Endothelial cell (in vitro differentiated cells): ENCODE results near the gene TMEM171. TPM values are rescaled to one million over a fixed set of nuclear protein-coding genes. Genes with fewer than 3 reads are reported as not detected.

ENCODE experiments used
- DNase-seq: peaks from one replicate; pipeline ENCODE4 v3.0.0; 2021; ENCODE audit warnings: low spot score
- H3K27ac Mint-ChIP-seq: one replicate; pipeline ENCODE4 v1.8.0; 2021; ENCODE audit warnings: mixed read lengths, inconsistent platforms; ENCODE audit not compliant: unreplicated experiment
- H3K27me3 Mint-ChIP-seq: one replicate; pipeline ENCODE4 v1.8.0; 2021; ENCODE audit warnings: mild to moderate bottlenecking, moderate library complexity, mixed read lengths, inconsistent platforms; ENCODE audit not compliant: unreplicated experiment
- H3K36me3 Mint-ChIP-seq: one replicate; pipeline ENCODE4 v1.8.0; 2021; ENCODE audit warnings: mild to moderate bottlenecking, low read depth, mixed read lengths, inconsistent platforms; ENCODE audit not compliant: unreplicated experiment
- H3K4me1 Mint-ChIP-seq: one replicate; pipeline ENCODE4 v1.8.0; 2021; ENCODE audit warnings: mild to moderate bottlenecking, mixed read lengths, inconsistent platforms; ENCODE audit not compliant: unreplicated experiment
- H3K4me3 Mint-ChIP-seq: one replicate; pipeline ENCODE4 v1.8.0; 2021; ENCODE audit warnings: mild to moderate bottlenecking, mixed read lengths, inconsistent platforms; ENCODE audit not compliant: unreplicated experiment
- H3K9me3 Mint-ChIP-seq: one replicate; pipeline ENCODE4 v1.8.0; 2021; ENCODE audit warnings: mixed read lengths, inconsistent platforms; ENCODE audit not compliant: unreplicated experiment
- total RNA-seq: library from RNA; stranded (reverse); fragmentation: NEBNext Ultra II Directional; extraction: Animal tissue kit (Norgen Biotek cat#: 25700); gene quantifications from one replicate; pipeline ENCODE4 v1.2.1, GENCODE V29; 2021; ENCODE audit not compliant: unreplicated experiment
- TF ChIP-seq, protein P1 (sequence below): fragments of 200-600 bp; sonication (generic); IDR thresholded peaks from one replicate; pipeline ENCODE4 v1.5.0; 2021; ENCODE audit warnings: antibody characterized with exemption; ENCODE audit not compliant: unreplicated experiment

Gene TMEM171
- total RNA-seq, 1 donor from 2014 or later, result not detected

DNA sequence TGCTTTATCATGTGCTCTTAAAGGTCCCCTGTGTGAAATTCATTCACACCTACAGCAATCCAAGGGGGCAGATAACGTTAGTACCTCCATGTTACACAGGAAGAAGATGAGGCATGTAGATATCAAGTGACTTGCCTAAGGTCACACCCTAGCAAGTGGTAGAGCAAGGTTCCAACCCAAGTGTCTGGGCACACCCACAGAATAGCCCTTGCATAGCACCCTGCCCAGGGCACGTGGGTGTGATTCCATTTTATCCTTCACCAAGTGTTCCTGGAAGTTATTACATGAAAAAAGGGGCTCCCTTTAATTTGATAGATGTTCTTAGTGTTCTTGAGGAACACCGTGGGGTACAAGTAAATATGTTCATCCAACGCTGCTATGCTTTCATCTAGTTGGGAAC is 4.9 kb downstream of the TMEM171 start:
- Mint-ChIP-seq H3K4me1 (peaks cover 4% of the 10 kb centered on the region), H3K27ac (no peak overlapping the region), H3K36me3 (peaks cover 4% of the 10 kb centered on the region), H3K9me3 (no peaks in the 10 kb centered on the region), H3K27me3 (peaks cover 5% of the 10 kb centered on the region), H3K4me3 (no peak overlapping the region)
- TF ChIP-seq, protein P1, sequence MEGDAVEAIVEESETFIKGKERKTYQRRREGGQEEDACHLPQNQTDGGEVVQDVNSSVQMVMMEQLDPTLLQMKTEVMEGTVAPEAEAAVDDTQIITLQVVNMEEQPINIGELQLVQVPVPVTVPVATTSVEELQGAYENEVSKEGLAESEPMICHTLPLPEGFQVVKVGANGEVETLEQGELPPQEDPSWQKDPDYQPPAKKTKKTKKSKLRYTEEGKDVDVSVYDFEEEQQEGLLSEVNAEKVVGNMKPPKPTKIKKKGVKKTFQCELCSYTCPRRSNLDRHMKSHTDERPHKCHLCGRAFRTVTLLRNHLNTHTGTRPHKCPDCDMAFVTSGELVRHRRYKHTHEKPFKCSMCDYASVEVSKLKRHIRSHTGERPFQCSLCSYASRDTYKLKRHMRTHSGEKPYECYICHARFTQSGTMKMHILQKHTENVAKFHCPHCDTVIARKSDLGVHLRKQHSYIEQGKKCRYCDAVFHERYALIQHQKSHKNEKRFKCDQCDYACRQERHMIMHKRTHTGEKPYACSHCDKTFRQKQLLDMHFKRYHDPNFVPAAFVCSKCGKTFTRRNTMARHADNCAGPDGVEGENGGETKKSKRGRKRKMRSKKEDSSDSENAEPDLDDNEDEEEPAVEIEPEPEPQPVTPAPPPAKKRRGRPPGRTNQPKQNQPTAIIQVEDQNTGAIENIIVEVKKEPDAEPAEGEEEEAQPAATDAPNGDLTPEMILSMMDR, result no peak
- DNase-seq, result no peak

DNA sequence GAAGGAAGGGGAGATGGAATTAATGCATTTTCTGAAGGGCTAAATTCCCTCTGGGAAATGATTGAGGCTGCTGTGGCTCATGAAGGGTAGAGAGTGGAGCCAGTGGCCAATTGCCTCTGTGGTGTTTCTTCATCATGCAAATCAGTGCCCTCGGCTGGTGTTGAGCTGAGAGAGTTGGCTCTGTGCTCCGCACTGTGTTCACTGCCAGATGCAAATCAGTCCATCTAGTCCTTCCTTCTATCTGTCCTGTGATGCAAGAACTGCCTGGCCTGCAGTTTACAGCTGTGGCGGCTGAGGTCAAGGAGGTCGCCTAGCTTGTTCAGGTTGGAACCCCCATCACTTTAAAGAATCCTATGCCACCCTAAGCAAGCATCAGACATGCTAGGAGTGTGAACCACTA is 6.0 kb downstream of the TMEM171 start:
- Mint-ChIP-seq H3K36me3 (no peaks in the 10 kb centered on the region), H3K27me3 (peaks cover 1% of the 10 kb centered on the region), H3K4me3 (no peak overlapping the region), H3K27ac (no peak overlapping the region), H3K9me3 (no peaks in the 10 kb centered on the region), H3K4me1 (no peaks in the 10 kb centered on the region)
- TF ChIP-seq, protein P1, result no peak
- no peak for DNase-seq

DNA sequence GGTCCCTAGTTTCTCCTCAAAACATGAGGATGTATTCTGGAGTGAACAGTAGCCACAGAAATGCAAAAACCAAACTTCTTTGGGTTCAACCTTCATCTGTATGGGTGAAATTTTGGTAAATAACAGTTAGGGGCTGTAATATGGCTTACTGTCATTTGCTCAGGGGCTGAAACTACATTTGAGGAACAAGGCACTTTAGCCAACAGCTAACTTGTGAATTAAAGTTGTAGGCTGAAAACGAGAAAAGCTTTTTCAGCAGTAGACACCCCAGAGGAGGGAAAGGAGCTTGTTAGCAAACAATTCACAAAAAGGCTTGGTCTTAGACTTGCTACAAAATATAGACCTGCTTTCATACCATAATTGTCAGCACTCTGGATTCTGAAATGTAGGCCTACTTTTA is 6.6 kb downstream of the TMEM171 start:
- no peak overlapping the region for H3K27ac Mint-ChIP-seq
- H3K4me1 Mint-ChIP-seq, result no peaks in the 10 kb centered on the region
- no peaks in the 10 kb centered on the region for H3K36me3 Mint-ChIP-seq
- TF ChIP-seq, protein P1, result no peak
- no peak overlapping the region for H3K4me3 Mint-ChIP-seq
- no peaks in the 10 kb centered on the region for H3K9me3 Mint-ChIP-seq
- H3K27me3 Mint-ChIP-seq, result peaks cover 1% of the 10 kb centered on the region
- no peak for DNase-seq

DNA sequence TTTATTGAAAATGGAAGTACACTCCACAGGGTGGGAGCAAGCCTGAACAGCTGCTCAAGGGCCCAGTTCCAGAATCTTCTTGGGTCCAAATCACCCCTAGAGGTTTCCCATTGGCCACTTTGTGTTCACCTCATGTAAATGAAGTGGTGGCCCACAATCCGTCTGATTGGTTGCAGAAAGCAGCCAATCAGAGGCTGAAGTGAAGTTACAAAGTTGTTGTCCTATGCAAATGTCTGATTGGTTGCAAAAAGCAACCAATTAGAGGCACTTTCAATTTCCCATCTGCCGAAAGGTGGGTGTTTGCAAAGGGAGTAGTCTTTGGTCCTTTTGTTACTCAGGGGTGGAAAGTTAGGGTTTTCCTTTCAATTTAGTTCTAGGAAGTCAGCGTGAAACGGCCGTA is 8.8 kb downstream of the TMEM171 start:
- Mint-ChIP-seq H3K27ac (no peak overlapping the region), H3K9me3 (no peaks in the 10 kb centered on the region), H3K36me3 (no peaks in the 10 kb centered on the region), H3K4me3 (no peak overlapping the region), H3K4me1 (no peaks in the 10 kb centered on the region), H3K27me3 (peaks cover 1% of the 10 kb centered on the region)
- DNase-seq, result no peak
- TF ChIP-seq, protein P1, result no peak

DNA sequence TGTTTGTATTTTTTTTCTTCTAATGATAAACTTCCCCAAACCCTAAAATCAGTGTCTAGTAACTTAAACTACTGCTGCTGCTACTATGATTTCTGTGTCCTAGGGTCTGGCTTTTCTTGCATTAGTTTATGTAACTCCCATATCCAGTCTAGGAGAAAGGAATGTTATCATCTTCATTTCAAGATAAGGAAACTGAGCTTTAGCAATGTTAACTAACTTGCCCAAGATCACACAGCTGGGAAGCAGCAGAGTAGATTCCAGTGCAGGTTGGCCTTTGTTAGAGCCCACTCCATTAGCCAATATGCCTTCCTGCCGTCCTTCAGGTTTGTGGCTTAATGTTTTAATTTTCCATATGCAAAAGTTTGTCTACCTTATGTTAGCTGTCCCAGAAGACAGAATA is 10.4 kb downstream of the TMEM171 start:
- TF ChIP-seq, protein P1, result no peak
- Mint-ChIP-seq H3K27ac (no peak overlapping the region), H3K4me1 (peaks cover 3% of the 10 kb centered on the region), H3K9me3 (no peaks in the 10 kb centered on the region), H3K4me3 (no peak overlapping the region), H3K27me3 (peaks cover 1% of the 10 kb centered on the region), H3K36me3 (no peaks in the 10 kb centered on the region)
- DNase-seq, result no peak
